CD4-positive, alpha-beta T cell treated with Interferon gamma for 1 hour (primary cell): ENCODE results near the gene SPRR4.
"Not testable (repeated sequence)": the region's sequence is repeated elsewhere in the genome, so short reads cannot be mapped to it uniquely, and the experiment has no call there.

ENCODE experiments used
- DNase-seq: peaks from one replicate; pipeline ENCODE4 v3.0.0-alpha.2; 2020

SPRR4 gene

GRCh38 chr1:152968248-152968647 is 2.2 kb upstream of the SPRR4 start:
- DNase-seq = no peak

GRCh38 chr1:152969036-152969435 is 1.4 kb upstream of the SPRR4 start:
- DNase-seq = no peak

- DNase-seq = no peak
Measured at GRCh38 chr1:152972196-152972886, 1.9 kb downstream of the SPRR4 start.

- DNase-seq = no peak
Measured at GRCh38 chr1:152976688-152977087, 6.2 kb downstream of the SPRR4 start.

GRCh38 chr1:152977614-152978013 is 7.2 kb downstream of the SPRR4 start:
- no peak for DNase-seq

GRCh38 chr1:152980676-152981075 is 10.2 kb downstream of the SPRR4 start:
- DNase-seq = no peak

GRCh38 chr1:152981146-152981871 is 10.9 kb downstream of the SPRR4 start:
- DNase-seq = no peak

- DNase-seq = no peak
Measured at GRCh38 chr1:152982076-152982475, 11.6 kb downstream of the SPRR4 start.

GRCh38 chr1:152983234-152983633 is 12.8 kb downstream of the SPRR4 start:
- no peak for DNase-seq

- DNase-seq = no peak
Measured at GRCh38 chr1:152983743-152984142, 13.3 kb downstream of the SPRR4 start, which contains the start of gene SPRR1A. Gene SPRR1A (plus strand): TSS chr1:152984081. CDS start chr1:152985231, 1,150 bp downstream.

GRCh38 chr1:152986578-152986977 is 16.1 kb downstream of the SPRR4 start:
- DNase-seq = no peak

GRCh38 chr1:152993186-152993585 is 22.7 kb downstream of the SPRR4 start:
- DNase-seq = no peak

- no peak for DNase-seq
Measured at GRCh38 chr1:152995842-152996241, 25.4 kb downstream of the SPRR4 start.

GRCh38 chr1:152996633-152997400 is 26.4 kb downstream of the SPRR4 start:
- DNase-seq = no peak

- DNase-seq = no peak
Measured at GRCh38 chr1:152997901-152998300, 27.5 kb downstream of the SPRR4 start.

GRCh38 chr1:152998476-152998875 is 28.0 kb downstream of the SPRR4 start:
- no peak for DNase-seq

- DNase-seq = no peak
Measured at GRCh38 chr1:152999818-153000217, 29.4 kb downstream of the SPRR4 start.

- DNase-seq = no peak
Measured at GRCh38 chr1:153000294-153000693, 29.8 kb downstream of the SPRR4 start.

- DNase-seq = no peak
Measured at GRCh38 chr1:153001382-153001781, 30.9 kb downstream of the SPRR4 start, which contains the start of gene SPRR3. Gene SPRR3 (plus strand): TSS chr1:153001749. CDS start chr1:153003021, 1,272 bp downstream.

- DNase-seq = not testable (repeated sequence)
Measured at GRCh38 chr1:153011235-153011758, 40.8 kb downstream of the SPRR4 start.

GRCh38 chr1:153021829-153022228 is 51.4 kb downstream of the SPRR4 start:
- not testable (repeated sequence) for DNase-seq
